Retina (tissue), 1 donor: Measurements from ENCODE around the gene PEX5.

Experiments used
- DNase-seq: peaks from one replicate; pipeline ENCODE4 v3.0.0-alpha.2; 2016

Gene PEX5

DNA sequence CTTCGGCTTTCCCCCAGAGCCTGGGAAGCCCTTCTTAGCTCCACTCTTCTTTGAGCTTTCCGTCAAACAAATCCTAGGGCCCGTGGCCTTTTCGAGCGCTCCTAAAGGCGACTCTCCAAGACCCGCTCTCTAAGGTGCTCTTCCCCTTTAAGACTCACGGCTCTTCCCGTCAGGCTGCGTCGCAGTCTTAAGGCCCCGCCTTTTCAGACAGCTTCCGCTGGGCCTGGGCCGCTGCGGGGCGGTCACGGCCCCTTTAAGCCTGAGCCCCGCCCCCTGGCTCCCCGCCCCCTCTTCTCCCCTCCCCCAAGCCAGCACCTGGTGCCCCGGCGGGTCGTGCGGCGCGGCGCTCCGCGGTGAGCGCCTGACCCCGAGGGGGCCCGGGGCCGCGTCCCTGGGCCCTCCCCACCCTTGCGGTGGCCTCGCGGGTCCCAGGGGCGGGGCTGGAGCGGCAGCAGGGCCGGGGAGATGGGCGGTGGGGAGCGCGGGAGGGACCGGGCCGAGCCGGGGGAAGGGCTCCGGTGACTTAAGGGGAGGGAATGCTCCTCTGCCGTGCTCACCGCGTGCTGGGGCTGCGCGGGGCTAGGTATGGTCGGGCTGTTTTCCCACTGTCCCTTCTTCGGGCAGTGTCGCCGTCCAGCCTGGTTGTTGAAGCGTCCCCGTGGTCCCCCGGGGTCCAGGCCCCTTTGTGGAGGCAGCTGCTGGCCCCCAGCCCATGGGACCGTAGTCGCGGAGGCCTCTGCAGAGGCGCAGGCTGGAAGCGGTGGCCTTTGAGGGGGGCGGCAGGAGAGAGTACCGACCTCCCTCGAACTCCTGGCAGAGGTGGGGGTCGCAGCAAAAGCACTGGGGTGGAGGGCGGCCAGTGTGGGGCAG is at the start of gene PEX5:
Gene PEX5, plus strand, starts transcription at position 289 of the 870 bp plus-strand sequence. CDS start 692 bp downstream, outside the sequence.
- DNase-seq = peak; percentile 90

DNA sequence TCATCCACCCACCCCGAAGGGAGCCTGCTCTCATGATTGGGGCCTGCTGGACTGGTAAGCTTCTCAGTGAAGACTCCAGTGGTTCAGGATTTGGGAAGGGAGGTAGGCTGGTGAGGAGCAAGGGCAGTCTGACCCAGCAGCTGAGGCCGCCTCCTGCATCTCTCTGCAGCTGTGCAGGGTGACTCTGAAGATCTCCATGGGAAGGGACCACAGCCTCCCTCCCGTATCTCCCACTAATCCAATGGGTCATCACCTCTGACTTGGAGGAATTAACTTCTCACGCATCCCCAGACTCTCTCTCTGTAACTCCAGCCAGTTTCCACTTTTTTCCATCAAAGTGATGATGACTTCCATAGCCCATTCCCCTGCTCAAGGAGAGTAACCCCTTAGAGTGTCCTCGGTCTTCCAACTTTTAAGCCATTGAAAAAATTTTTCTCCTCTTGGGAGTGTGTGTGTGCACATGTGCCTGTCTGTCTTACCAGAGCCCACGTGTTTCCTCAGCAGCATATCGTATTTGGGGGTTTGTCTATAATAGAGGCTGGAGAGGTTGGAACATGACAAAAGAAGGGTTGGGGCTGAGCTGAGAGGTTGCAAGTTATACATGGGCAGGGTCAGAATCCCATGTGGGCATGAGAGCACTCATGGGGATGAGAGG is 48.0 kb upstream of the PEX5 start:
- no peak for DNase-seq

DNA sequence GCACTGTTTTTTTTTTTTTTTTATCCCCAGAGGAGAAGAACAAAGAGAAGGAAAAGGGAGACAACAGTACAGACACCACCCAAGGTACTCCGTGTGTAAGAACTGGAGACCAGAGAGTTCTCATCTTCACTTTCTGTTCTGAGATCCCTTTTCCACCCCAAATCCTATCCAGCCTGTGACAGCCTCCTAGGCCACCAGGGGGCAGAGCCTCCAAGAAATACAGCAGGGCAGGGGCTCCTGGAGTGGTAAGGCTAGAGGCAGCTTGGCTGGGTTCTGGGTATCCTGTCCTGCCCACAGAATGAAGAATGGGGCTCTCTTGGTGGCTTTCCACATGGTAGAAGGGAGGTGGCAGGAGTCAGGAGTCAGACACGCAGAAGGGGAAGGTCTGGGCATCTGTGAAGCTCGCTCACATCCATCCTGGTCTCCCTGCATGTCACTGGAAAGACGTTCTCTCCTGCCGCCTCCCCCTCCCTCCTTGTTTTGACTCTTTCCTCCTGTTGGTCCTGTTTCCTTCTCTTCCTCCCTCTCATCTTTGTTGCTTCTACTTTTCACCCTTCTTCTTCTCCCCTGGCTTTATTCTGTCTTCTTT is 47.3 kb upstream of the PEX5 start:
- peak; percentile 32 for DNase-seq

DNA sequence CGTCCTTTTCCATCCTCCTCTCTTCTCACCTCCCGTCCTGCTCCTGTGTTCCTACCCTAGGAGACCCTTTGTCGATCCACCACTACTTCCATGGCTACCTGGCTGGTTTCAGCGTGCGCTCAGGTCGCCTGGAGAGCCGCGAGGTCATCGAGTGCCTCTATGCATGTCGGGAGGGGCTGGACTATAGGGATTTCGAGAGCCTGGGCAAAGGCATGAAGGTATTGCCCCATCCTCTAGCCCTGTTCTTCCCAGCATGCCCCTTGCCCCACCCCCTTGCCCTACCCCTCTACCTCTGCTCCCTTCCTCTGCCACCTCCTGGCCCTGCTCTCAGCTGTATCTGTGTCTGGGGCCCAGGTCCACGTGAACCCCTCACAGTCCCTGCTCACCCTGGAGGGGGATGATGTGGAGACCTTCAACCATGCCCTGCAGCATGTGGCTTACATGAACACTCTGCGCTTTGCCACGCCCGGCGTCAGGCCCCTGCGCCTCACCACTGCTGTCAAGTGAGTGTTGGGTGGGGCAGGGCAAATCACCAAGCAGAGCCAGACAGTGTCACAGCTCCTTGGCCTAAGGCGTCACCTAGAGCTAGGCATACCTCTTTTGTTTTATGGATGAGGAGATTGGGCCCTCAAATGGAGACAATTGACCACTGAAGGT is 46.5 kb upstream of the PEX5 start:
- DNase-seq = no peak

DNA sequence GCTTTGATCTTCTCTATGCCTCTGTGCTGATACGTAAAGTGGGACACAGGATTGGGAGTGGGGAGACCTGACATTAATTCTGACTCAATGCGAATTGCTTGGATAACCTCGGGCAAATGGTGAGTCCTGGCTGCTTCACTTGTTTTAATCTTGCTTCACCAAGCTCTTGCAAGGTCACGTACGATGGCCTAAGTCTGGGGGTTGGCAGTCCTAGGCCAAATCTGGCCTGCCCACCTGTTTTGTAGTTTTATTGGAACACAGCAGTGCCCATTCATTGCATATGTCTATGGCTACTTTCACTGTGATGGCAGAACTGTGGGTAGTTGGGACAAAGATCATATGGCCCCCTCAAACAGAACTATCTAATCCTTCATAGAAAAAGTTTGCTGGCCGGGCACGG is 45.9 kb upstream of the PEX5 start:
- DNase-seq = no peak

DNA sequence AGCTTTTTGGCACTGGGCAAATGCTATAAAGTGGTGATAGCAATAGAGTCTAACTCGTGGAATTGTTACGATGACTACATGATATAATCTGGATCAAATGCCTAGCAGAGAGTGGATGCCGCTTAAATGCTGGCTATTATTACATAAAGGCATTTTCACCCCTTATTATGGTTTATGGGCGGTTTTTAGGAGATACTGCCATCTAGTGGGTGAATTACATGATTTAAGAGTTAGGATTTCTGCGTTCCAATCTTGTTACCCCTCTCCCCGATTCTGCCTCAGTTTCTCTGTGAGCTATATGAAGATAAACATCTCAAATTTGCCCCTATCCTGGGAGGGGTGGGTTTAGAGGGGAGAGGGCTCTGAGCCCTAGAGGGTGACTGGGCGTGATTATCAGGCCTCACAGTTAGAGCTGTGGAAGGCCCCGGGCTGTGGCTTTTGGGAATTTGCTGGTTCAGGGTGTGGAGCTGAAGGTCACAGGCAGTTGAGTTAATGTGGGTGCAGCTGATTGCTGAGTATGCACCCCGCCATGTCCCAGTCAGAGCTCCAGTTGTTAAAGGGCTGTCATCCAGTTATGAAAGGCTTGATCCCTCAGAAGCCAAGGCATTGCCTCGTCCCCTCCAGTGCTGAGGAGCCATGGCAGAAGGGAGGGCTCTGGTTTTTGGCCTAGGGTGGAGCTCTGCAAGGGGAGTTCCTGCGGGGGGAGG is 44.9 kb upstream of the PEX5 start:
- DNase-seq = no peak

DNA sequence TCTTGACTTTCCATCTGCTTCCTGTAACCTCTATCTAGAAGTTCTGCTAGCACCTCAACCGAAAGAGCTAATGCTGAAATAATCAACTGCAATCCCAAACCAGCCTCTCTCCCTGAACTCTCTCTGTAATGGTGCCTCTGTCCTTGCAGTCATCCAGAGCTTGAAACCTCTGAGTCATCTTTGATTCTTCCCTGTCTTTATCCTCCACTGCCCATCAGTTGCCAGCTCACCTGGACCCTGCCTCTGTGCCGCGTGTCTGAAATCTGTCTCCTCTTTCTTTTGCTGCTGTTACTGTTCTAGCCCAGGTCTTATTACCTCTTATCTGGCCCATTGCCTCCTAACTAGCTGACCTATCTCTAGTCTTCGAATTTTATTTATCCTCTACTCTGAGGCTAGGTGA is 43.8 kb upstream of the PEX5 start:
- no peak for DNase-seq

- DNase-seq = no peak
These were observed 43.3 kb upstream of the PEX5 start for GRCh38 chr12:7146228-7146627.

DNA sequence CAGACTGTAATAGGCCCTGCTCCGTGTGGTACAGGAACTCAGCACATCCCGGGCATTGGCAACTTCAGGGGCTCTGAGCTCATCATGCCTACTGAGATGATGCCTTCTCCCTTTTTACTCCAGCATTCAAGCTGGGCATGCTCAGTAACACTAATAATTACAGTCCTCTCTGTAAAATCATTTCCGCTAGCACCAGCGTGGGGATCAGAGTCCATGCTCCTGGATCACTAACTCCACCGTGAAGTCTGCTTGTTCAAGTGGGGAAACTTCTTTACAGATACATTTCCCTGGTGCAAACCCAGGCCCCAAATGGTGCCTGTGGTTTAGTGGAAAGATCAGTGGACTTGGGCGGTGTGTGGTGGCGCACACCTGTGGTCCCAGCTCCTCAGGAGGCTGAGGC is 42.6 kb upstream of the PEX5 start:
- DNase-seq = no peak

GRCh38 chr12:7150356-7150755 is 39.1 kb upstream of the PEX5 start:
- no peak for DNase-seq

- DNase-seq = no peak
These were observed 38.6 kb upstream of the PEX5 start for GRCh38 chr12:7150841-7151240.

- no peak for DNase-seq
These were observed 38.0 kb upstream of the PEX5 start for GRCh38 chr12:7151532-7151931.

GRCh38 chr12:7152818-7153217 is 36.7 kb upstream of the PEX5 start:
- DNase-seq = no peak

DNA sequence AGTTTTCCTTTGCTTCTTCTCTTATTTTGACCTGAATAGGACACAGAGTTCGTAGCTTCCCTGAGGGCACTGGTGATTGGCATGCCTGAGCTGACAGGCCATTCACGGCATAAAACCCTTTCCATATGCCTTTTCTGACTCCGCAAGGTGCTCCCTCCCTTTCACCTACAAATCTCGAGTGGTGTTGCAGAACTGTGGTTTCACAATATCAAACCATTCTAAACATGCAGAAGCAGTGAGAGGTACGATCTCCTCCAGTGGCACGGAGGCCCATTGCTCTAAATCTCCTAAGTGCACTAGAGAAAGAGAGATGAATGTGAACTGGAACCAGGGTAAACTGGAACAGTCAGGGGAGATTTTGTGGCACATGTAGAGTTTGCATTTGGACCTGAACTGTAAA is 35.4 kb upstream of the PEX5 start:
- no peak for DNase-seq

DNA sequence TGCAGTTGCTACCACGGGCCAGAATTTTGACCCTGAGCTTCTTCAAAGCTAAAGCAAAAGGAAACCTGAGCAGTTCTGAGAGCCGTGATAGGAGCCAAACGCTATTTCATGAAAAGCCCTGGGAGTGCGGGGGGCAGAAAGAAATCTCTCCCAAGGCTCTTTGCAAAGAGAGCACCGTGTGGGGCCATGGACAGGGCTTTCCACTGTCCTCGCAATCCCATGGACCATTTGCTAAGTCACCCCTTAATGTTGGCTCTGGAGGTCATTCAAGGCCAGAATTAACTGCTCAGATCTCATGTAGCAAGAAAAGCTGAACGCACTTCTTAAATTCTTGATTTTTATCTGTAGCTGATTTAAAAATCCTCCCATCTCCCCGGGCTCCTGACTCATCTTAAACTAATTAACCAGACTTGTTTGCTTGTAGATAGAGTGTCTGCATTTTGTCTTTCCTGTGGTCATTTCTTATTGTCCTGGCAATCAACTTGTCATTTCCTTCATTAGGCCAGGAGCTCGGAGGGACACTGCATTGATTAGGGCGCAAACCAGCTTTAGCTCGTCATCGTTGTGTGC is 34.5 kb upstream of the PEX5 start:
- DNase-seq = no peak

DNA sequence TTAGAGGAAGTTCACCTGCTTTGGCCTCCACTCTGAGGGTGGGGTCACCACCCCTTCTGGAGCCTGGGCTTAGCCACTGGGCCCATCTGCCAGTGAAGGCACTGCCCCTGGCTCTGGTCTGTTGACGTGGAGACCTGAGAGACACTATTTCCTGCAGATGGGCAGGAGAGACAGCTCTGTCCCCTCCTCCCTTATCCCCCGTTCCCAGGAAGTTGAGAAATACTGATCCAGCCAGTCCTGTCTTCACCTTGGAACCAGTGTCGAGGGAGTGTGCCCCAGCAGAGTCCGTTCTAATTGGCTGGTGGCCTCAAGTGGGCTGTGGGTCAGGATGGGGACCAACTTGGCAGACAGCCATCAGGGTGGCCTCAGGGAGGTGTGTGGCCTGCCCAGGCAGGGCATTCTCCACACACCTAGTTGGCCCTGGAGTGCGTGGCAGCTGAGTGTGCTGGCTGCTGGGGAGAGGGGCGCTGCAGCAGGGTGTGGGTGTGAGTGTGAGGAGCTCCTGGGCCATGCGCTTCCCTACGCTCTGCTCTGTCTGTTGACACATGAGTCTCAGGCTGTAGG is 33.9 kb upstream of the PEX5 start:
- no peak for DNase-seq

- DNase-seq = no peak
These were observed 33.0 kb upstream of the PEX5 start for GRCh38 chr12:7156259-7157197.

- no peak for DNase-seq
These were observed 32.1 kb upstream of the PEX5 start for GRCh38 chr12:7157391-7157790.

DNA sequence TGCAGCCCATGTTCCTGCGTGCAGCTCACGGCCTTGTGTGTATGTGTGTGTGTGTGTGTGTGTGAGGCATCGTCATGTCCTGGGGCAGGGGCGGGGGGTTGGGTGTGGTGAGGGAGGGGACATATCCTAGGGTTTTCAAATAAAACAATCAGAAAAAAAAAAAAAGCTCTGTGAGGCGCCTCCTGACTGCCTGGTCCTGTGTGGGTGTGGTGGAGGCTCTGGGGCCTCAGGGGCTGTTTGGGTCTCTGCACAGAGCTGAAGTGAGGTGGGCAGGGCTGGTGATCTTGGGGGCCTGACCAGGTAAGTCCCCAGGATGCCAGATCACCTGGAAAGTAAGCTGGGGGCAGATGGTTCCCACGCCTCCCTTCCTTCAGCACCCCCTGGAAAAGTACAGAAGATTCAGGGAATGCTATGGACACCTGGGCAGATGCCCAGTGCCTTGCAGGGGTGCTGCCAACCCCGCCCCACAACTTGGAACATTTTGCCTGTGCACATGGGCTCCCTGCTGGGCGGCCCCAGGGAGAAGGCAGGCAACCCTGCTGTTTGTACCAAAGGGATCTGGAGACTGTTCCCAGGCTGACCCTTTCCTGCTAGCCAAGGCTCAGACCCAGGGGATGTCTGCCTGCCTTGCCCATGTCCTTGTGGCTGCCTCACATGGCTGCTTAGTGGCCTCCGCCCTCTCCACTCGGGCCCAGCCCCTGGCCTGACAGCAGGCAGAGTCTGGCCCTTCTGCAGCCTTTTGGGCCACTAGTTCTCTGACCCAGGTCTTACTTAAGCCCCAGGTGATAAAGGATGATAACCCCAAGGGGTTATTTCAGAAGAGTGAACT is 30.5 kb upstream of the PEX5 start:
- DNase-seq = no peak

DNA sequence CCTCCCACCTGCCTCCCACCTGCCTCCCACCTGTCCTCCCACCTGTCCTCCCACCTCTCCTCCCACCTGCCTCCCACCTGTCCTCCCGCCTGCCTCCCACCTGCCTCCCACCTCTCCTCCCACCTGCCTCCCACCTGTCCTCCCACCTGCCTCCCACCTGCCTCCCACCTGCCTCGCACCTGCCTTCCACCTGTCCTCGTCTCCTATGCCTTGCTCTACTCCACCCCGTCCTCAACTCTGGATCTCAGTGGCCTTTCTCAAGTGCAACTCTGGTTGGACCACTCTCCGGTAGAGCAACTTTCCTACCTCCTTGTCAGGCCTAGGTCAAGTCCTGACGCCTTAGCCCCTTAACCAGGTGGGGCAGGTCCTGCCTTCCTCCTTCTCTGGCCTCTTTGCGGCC is 29.3 kb upstream of the PEX5 start:
- no peak for DNase-seq
